Ishikawa (cell line): Measurements from ENCODE around the gene PIGU.

Experiments
- CREB1 ChIP-seq: IDR thresholded peaks from 2 replicates; pipeline ENCODE4 v1.6.1; 2012; ENCODE audit warnings: low read depth
- MAX ChIP-seq: IDR thresholded peaks from 2 replicates; pipeline ENCODE4 v1.6.1; 2012
- RAD21 ChIP-seq: IDR thresholded peaks from 2 replicates; pipeline ENCODE4 v1.6.1; 2012; ENCODE audit warnings: low read depth
- TAF1 ChIP-seq: IDR thresholded peaks from 2 replicates; pipeline ENCODE4 v1.6.1; 2012; ENCODE audit warnings: low read depth, mild to moderate bottlenecking
- YY1 ChIP-seq: IDR thresholded peaks from 2 replicates; pipeline ENCODE4 v1.6.1; 2012; ENCODE audit warnings: low read depth
- TF ChIP-seq, protein P1 (sequence below): IDR thresholded peaks from 2 replicates; pipeline ENCODE4 v1.6.1; 2012

- TF ChIP-seq, protein P1, sequence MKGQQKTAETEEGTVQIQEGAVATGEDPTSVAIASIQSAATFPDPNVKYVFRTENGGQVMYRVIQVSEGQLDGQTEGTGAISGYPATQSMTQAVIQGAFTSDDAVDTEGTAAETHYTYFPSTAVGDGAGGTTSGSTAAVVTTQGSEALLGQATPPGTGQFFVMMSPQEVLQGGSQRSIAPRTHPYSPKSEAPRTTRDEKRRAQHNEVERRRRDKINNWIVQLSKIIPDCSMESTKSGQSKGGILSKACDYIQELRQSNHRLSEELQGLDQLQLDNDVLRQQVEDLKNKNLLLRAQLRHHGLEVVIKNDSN, result no peak
- TF ChIP-seq YY1, result peak; percentile 95
- peak; percentile 80 for TF ChIP-seq MAX
- peak; percentile 92 for TF ChIP-seq CREB1
- peak; percentile 93 for TF ChIP-seq TAF1
- no peak for TF ChIP-seq RAD21
Observed at GRCh38 chr20:34676642-34677373, at the start of gene PIGU.
